ENCODE results near the gene TMIGD2.
"Not testable (repeated sequence)": the region's sequence is repeated elsewhere in the genome, so short reads cannot be mapped to it uniquely, and the experiment has no call there.

Gene TMIGD2

GRCh38 chr19:4302243-4302640 is at the start of gene TMIGD2:
Gene TMIGD2 (minus strand): TSS chr19:4302389. CDS start chr19:4302385, 4 bp downstream.
- in situ Hi-C loops (cut with HindIII; ENCODE audit: low sequenced_read_pairs), result no loop called here

- in situ Hi-C loops (cut with HindIII; ENCODE audit: low sequenced_read_pairs), result no loop called here
Measured at GRCh38 chr19:4350726-4351125, 48.5 kb upstream of the TMIGD2 start.

- in situ Hi-C loops (cut with HindIII; ENCODE audit: low sequenced_read_pairs), result no loop called here
Measured at GRCh38 chr19:4350111-4350510, 47.9 kb upstream of the TMIGD2 start.

- in situ Hi-C loops (cut with HindIII; ENCODE audit: low sequenced_read_pairs), result not testable (repeated sequence)
Measured at GRCh38 chr19:4349225-4349624, 47.0 kb upstream of the TMIGD2 start.

GRCh38 chr19:4347521-4347920 is 45.3 kb upstream of the TMIGD2 start:
- in situ Hi-C loops (cut with HindIII; ENCODE audit: low sequenced_read_pairs), result no loop called here

GRCh38 chr19:4346020-4346383 is 43.8 kb upstream of the TMIGD2 start:
- in situ Hi-C loops (cut with HindIII; ENCODE audit: low sequenced_read_pairs), result no loop called here

- in situ Hi-C loops (cut with HindIII; ENCODE audit: low sequenced_read_pairs), result no loop called here
Measured at GRCh38 chr19:4345342-4346019, 43.3 kb upstream of the TMIGD2 start.

GRCh38 chr19:4343370-4344307 is 41.5 kb upstream of the TMIGD2 start, which contains the start of gene MPND:
Gene MPND (plus strand): TSS chr19:4343562. CDS start chr19:4343594, 32 bp downstream.
- in situ Hi-C loops (cut with HindIII; ENCODE audit: low sequenced_read_pairs), result no loop called here

- in situ Hi-C loops (cut with HindIII; ENCODE audit: low sequenced_read_pairs), result no loop called here
Measured at GRCh38 chr19:4342615-4343369, 40.6 kb upstream of the TMIGD2 start.

- in situ Hi-C loops (cut with HindIII; ENCODE audit: low sequenced_read_pairs), result no loop called here
Measured at GRCh38 chr19:4342314-4342614, 40.1 kb upstream of the TMIGD2 start.

- in situ Hi-C loops (cut with HindIII; ENCODE audit: low sequenced_read_pairs), result no loop called here
Measured at GRCh38 chr19:4338441-4339355, 36.5 kb upstream of the TMIGD2 start, which contains the start of gene STAP2. Gene STAP2 (minus strand): TSS chr19:4338827. CDS start chr19:4338753, 74 bp downstream.

- in situ Hi-C loops (cut with HindIII; ENCODE audit: low sequenced_read_pairs), result no loop called here
Measured at GRCh38 chr19:4337906-4338440, 35.8 kb upstream of the TMIGD2 start.

- in situ Hi-C loops (cut with HindIII; ENCODE audit: low sequenced_read_pairs), result no loop called here
Measured at GRCh38 chr19:4334929-4335570, 32.9 kb upstream of the TMIGD2 start.

GRCh38 chr19:4329858-4330257 is 27.7 kb upstream of the TMIGD2 start:
- in situ Hi-C loops (cut with HindIII; ENCODE audit: low sequenced_read_pairs), result no loop called here

- in situ Hi-C loops (cut with HindIII; ENCODE audit: low sequenced_read_pairs), result not testable (repeated sequence)
Measured at GRCh38 chr19:4328991-4329681, 26.9 kb upstream of the TMIGD2 start.

- in situ Hi-C loops (cut with HindIII; ENCODE audit: low sequenced_read_pairs), result no loop called here
Measured at GRCh38 chr19:4328243-4328990, 26.2 kb upstream of the TMIGD2 start.

- in situ Hi-C loops (cut with HindIII; ENCODE audit: low sequenced_read_pairs), result no loop called here
Measured at GRCh38 chr19:4327877-4328242, 25.7 kb upstream of the TMIGD2 start.

- in situ Hi-C loops (cut with HindIII; ENCODE audit: low sequenced_read_pairs), result no loop called here
Measured at GRCh38 chr19:4327252-4327876, 25.2 kb upstream of the TMIGD2 start.
